ENCODE measurements around the gene DPP10.

DNA sequence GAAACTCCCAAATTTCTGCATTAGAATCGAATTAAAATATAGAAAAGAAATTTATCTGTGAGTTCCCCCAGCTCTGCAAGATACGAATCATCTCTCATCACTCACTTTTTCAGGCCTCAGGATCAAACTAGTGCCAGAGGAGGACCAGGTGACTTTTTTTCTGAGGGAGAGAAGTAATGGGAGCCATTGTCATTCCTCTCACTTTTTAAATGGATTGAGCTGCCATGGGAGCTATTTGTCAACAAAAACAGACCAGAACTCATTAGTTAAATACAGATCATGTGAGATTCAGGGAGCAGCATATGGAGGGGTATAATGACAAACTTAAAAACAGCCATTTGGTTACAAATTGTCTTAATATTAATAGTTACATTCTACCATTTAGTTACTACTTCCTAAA lies 594.4 kb downstream of the DPP10 start:
- TF ChIP-seq, protein P1, sequence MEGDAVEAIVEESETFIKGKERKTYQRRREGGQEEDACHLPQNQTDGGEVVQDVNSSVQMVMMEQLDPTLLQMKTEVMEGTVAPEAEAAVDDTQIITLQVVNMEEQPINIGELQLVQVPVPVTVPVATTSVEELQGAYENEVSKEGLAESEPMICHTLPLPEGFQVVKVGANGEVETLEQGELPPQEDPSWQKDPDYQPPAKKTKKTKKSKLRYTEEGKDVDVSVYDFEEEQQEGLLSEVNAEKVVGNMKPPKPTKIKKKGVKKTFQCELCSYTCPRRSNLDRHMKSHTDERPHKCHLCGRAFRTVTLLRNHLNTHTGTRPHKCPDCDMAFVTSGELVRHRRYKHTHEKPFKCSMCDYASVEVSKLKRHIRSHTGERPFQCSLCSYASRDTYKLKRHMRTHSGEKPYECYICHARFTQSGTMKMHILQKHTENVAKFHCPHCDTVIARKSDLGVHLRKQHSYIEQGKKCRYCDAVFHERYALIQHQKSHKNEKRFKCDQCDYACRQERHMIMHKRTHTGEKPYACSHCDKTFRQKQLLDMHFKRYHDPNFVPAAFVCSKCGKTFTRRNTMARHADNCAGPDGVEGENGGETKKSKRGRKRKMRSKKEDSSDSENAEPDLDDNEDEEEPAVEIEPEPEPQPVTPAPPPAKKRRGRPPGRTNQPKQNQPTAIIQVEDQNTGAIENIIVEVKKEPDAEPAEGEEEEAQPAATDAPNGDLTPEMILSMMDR (IDR thresholded peaks at IDR 0.05; ENCODE audit: insufficient read depth, low read depth, low read length), result no peak
- no peak for TF ChIP-seq EZH2 (IDR thresholded peaks at IDR 0.05; ENCODE audit: insufficient read depth, low read length)
